GDM1 (cell line): Measurements from ENCODE around the gene ZNF652.
"Not testable (repeated sequence)": the region's sequence is repeated elsewhere in the genome, so short reads cannot be mapped to it uniquely, and the experiment has no call there.

Experiments used
- DNase-seq: peaks from one replicate; lab custom pipeline; 2025; lab: John Stamatoyannopoulos, UW

Gene ZNF652

DNA sequence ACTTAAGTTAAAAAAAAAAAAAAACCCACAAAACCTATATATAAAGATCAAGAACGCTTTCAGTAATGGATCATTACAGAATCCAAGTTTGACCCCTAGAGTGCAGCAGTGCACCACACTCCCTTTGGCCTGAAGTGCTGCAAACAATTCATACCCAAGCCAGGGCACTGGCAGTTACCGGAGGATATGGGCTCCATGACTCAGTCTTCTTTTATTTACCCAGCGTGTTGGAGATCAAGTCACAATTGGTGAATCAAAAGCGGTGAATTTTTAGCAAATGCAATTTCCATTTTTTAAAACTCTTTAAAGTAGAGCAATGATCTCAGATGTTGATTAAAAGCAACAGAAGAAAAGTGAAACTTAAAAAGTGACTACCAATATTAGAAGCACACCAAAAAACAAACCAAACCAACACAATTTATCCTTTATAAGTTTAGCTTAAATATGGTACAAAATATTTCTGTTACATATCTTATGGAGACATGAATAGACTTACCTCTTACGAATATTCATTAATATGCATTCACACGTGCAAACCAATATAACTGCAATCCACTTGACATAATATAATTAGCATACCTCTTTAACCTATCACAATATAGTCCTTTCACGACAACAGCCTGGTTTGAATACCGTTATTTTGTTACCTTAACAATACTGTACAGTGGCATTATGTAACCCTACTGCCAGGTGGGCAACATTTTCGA is 46.3 kb downstream of the ZNF652 start:
- peak; percentile 69 for DNase-seq

- DNase-seq = no peak
These were observed 49.3 kb downstream of the ZNF652 start for GRCh38 chr17:49312722-49313121.

GRCh38 chr17:49299996-49300395 is 62.1 kb downstream of the ZNF652 start:
- DNase-seq = no peak

DNA sequence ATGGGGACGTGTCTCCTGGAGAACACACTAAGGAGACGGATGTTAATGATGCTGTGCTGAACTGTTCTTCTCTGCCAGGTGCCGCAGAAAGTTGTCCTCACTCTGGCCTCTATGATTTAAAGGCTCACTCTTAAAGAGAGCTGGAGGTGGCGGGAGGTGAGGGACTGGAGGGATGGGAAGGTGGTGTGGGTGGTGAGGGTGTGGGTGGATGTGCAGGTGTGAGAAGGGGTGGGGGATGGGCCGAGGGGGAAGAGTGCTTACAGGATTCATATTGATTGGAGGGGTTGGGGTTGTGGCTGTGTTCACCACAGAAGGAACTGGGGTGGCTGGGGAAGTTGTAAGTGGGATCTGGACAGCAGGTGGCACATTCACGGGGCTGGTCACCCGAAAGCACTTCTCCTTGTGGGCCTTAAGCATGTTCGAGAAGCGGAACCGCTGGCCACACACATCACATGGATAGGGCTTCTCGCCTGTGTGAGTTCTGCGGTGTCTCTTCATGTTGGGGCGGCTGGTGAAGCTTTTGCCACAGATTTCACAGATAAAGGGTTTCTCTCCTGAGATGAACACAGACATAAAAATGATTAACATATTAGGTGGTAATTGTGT is 63.6 kb downstream of the ZNF652 start:
- DNase-seq = no peak

DNA sequence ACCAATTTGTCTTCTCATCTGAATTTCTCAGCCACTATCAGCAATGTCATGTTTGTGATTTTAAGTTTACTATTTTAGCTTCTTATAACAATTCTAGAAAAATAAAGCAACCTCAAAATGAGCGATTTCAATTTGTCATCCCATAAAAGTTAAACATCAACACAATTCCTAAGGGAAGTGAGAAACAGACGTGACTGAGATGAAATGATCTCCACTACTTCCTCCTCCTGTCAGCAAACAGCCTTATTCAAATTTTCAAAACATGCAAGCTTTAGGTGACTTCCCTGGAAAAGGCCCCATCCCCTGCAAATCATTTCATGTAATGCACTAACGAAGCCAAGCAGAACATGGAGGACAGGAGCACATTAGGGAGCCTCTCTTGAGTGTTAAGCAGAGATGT is 64.9 kb downstream of the ZNF652 start:
- DNase-seq = no peak

GRCh38 chr17:49294122-49294521 is 67.9 kb downstream of the ZNF652 start:
- DNase-seq = no peak

DNA sequence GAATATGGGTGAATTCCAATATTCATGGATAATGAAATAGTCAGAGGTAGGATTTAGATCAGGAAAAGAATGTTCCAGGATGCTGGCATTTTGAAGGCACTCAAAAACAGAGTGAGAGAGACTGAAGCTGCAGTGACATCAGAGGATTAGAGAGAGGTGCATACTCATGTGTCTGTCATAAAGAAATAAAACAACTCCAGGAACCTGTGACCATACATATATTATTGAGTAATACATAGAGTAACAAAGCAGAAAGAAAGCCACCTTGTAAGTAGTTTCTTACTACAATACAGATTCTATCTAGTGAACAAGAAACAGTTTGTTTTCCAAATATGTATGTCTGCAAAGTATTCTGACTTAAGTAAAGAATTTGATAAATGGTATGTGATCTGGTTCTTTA is 69.1 kb downstream of the ZNF652 start:
- no peak for DNase-seq

GRCh38 chr17:49291929-49292328 is 70.1 kb downstream of the ZNF652 start:
- DNase-seq = no peak

GRCh38 chr17:49290690-49291359 is 71.2 kb downstream of the ZNF652 start:
- DNase-seq = no peak

DNA sequence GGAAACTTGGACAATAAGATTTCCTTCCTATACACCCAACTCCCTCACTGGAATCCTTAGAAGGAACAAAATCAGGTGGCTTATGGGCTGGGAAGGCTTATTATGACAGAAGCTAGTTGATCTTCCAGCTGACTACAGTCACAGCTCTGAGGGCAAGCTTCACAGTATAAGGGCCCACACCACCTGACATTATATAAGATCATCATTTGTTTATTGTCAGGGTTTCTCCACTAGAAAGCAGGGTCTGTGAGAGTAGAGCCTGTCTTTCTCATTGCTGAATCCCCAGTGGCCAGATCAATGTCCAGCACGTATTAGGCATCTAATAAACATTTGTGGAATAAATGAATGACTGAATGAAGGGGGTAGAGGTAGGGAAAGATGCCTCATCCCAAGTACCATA is 73.7 kb downstream of the ZNF652 start:
- no peak for DNase-seq

- DNase-seq = no peak
These were observed 74.6 kb downstream of the ZNF652 start for GRCh38 chr17:49287481-49287880.

GRCh38 chr17:49286261-49286973 is 75.6 kb downstream of the ZNF652 start:
- DNase-seq = not testable (repeated sequence)

- DNase-seq = no peak
These were observed 76.3 kb downstream of the ZNF652 start for GRCh38 chr17:49285716-49286115.

DNA sequence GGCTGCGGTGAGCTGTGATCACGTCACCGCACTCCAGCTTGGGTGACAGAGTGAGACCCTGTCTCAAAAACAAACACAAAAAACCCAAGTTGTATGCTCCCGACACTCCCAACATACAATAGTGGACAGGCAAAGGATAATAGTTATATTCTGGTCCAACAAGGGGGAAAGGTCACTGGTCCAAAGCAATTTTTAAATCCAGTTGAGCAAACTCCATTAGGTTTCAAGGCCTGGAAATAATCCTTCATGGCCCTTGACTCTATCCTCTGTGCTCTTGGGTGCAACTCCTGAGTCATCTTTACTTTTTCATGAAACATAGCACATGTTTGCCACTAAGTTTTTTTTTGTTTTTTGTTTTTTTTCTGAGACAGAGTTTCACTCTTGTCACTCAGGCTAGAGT is 81.1 kb downstream of the ZNF652 start:
- DNase-seq = no peak

DNA sequence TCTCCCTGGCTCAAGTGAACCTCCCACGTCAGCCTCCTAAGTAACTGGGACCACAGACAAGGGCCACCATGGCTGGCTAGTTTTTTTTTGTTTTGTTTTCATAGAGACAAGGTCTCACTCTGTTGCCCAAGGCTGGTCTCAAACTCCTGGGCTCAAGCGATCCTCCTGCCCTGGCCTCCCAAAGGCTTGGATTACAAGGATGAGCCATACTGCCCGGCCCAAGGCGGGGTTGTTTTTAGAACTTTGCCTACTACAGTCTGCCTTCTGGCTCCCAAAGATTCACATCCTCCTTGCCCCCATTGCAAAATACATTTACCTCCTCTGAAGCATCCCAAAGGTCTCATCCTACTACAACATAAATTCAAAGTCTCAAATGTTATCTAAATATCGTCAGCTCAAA is 82.0 kb downstream of the ZNF652 start:
- DNase-seq = no peak

- DNase-seq = not testable (repeated sequence)
These were observed 82.6 kb downstream of the ZNF652 start for GRCh38 chr17:49279263-49280015.

DNA sequence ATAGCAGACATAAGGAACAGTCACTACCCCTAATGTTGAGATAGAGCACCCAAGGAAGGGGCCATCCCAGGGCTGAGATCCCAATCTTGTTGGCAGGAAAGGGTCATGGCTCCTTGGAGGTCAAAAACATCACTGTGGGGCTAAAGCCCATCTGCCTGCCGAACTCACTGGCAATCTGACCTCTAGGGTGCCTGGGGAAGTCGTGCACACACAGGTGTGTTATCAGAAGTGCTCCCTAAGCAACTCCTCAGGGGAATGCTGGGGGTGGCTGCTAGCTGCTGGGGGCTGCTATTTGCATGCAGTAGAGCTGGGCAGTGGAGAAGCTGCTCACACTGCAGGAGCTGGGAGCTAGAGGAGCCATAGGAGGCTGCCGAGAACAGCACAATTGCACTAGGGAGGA is 84.0 kb downstream of the ZNF652 start:
- DNase-seq = no peak

- no peak for DNase-seq
These were observed 84.4 kb downstream of the ZNF652 start for GRCh38 chr17:49277638-49278037.

DNA sequence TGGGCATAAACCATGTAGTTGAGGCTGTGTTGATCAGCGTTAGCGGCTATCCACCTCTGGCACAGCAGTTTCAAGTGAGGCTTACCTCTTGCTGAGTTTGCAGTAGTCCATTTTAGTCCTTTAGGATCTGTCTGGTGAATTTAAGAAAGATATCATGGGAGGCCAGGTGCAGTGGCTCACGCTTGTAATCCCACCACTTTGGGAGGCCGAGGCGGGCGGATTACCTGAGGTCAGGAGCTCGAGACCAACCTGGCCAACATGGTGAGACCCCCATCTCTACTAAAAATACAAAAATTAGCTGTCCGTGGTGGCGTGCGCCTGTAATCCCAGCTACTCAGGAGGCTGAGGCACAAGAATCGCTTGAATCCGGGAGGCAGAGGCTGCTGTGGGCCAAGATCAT is 86.1 kb downstream of the ZNF652 start:
- DNase-seq = not testable (repeated sequence)

GRCh38 chr17:49269356-49269755 is 92.7 kb downstream of the ZNF652 start:
- DNase-seq = no peak

DNA sequence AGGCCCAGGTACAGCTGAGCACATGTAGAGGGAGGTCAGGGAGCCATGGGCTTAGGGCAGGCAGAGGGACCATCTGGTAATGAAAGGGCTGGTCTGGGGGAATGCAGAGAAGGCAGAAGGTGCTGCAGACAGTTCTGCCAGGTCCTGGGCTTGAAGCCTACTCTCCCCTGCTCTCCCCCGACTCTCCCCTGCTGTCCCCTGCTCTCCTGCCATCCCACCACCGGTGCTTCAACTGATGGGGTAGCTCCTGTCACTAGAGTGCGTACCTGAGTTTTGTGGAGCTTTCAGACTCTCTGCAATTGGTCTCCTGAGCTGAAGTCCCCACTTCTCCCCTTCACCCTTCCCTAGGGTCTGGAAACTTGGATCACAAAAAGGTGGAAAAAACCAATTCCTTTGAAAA is 94.1 kb downstream of the ZNF652 start:
- DNase-seq = no peak

DNA sequence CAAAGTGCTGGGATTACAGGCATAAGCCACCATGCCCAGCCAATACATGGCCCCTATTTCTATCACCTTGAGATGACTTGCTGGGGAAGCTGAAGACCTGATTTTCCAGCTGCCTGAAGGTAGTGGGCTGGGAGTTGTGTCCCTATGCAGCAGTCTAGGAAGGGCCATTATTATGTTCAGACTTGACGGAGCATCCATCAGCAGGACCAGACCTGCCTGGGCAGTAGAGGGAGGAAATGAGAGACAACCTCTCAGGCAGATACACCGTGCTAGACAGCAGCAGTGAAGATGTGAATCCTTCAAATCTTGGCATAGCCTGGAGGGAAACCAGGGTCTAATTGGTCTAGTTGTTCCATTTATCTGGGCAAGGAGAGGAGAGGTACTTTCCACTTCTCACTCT is 95.8 kb downstream of the ZNF652 start:
- DNase-seq = no peak
